ENCODE results near the gene CILP. TPM values are rescaled to one million over a fixed set of nuclear protein-coding genes. Genes with fewer than 3 reads are reported as not detected.

Gene CILP
- total and polyA plus RNA-seq, 8 donors, result 0.76 to 28.7 (median 4.5) TPM

DNA sequence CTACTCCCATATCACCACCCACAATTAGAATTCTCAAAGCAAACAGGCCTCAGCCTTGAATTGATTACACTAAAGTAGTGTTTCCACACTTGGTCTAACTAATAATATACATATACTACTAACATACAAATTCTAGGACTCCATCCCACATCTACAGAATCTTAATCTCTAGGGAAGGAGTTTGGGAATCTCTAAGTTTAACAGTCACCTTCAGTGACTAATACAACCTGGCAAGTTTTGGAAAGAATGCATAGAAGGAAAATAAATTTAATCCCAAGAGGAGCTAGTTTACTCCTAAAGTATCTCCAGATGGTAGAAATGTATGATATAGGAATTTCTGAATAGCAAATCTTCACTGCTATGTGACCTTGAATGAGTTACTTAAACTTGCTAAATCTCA is 35.2 kb downstream of the CILP start:
- intact Hi-C loops (cut with DNase I; ENCODE audit: low total_unique reads), result no loop called here
- Histone ChIP-seq H3K27me3 (no peaks in the 10 kb centered on the region), H3K27ac (no peak overlapping the region), H3K36me3 (peaks cover 41 to 98% (median 95%) of the 10 kb centered on the region in 4 donors), H3K4me1 (peaks cover 0 to 41% (median 17%) of the 10 kb centered on the region in 4 donors), H3K4me3 (no peak overlapping the region), H3K9me3 (no peaks in the 10 kb centered on the region)
- TF ChIP-seq POLR2AphosphoS5 (IDR thresholded peaks at IDR 0.05) (no peak), EP300 (IDR thresholded peaks at IDR 0.05) (no peak), POLR2A (IDR thresholded peaks at IDR 0.05) (no peak)
- TF ChIP-seq, protein P1, sequence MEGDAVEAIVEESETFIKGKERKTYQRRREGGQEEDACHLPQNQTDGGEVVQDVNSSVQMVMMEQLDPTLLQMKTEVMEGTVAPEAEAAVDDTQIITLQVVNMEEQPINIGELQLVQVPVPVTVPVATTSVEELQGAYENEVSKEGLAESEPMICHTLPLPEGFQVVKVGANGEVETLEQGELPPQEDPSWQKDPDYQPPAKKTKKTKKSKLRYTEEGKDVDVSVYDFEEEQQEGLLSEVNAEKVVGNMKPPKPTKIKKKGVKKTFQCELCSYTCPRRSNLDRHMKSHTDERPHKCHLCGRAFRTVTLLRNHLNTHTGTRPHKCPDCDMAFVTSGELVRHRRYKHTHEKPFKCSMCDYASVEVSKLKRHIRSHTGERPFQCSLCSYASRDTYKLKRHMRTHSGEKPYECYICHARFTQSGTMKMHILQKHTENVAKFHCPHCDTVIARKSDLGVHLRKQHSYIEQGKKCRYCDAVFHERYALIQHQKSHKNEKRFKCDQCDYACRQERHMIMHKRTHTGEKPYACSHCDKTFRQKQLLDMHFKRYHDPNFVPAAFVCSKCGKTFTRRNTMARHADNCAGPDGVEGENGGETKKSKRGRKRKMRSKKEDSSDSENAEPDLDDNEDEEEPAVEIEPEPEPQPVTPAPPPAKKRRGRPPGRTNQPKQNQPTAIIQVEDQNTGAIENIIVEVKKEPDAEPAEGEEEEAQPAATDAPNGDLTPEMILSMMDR (IDR thresholded peaks at IDR 0.05), result no peak
- DNase-seq, result no peak

DNA sequence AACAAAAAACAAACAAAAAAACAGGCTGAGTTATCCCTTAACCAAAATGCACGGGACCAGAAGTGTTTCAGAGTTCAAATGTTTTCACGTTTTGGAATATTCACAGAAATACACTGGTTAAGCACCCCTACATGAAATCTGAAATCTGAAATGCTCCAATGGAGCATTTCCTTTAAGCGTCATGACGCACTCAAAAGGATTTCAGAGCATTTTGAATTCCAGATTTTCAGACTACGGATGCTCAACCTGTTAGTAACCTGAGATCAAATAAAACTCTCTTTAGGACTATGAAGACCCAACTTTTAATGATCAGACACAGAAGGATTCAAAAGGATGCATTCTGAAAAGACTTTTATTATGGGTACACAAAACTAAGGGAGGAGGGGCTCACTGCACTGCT is 35.8 kb downstream of the CILP start:
- Histone ChIP-seq H3K9me3 (no peaks in the 10 kb centered on the region), H3K27ac (no peak overlapping the region), H3K4me1 (peaks cover 0 to 35% (median 14%) of the 10 kb centered on the region in 4 donors), H3K4me3 (no peak overlapping the region), H3K27me3 (no peaks in the 10 kb centered on the region), H3K36me3 (peaks cover 46 to 98% (median 96%) of the 10 kb centered on the region in 4 donors)
- TF ChIP-seq EP300 (IDR thresholded peaks at IDR 0.05) (no peak), POLR2A (IDR thresholded peaks at IDR 0.05) (no peak), POLR2AphosphoS5 (IDR thresholded peaks at IDR 0.05) (no peak)
- TF ChIP-seq, protein P1 (IDR thresholded peaks at IDR 0.05), result no peak
- no peak for DNase-seq
- intact Hi-C loops (cut with DNase I; ENCODE audit: low total_unique reads), result no loop called here
- WGBS, 5 donors, result 86 to 95% (median 89%) methylated on average over 5 of the region's 5 CpGs

DNA sequence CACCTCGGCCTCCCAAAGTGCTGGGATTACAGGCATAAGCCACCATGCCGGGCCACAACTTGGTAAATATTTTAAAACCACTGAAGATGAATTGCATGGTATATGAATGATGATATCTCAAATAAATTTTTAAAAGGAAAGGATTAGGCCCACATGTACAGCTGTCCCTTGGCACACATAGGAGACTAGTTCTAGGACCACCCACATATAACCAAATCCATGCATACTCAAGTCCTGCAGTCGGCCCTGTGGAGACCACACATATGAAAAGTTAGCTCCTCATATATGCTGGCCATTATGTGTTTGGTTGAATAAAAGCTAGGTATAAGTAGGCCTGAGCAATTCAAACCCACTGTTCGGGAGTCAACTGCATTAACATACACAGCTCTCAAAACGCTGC is 36.8 kb downstream of the CILP start:
- no peaks in the 10 kb centered on the region for H3K27me3 ChIP-seq
- H3K9me3 ChIP-seq, result no peaks in the 10 kb centered on the region
- no peak overlapping the region for H3K27ac ChIP-seq
- TF ChIP-seq POLR2A (IDR thresholded peaks at IDR 0.05) (no peak), POLR2AphosphoS5 (IDR thresholded peaks at IDR 0.05) (no peak), EP300 (IDR thresholded peaks at IDR 0.05) (no peak)
- TF ChIP-seq, protein P1 (IDR thresholded peaks at IDR 0.05), result no peak
- H3K4me1 ChIP-seq, result peaks cover 0 to 26% (median 10%) of the 10 kb centered on the region in 4 donors
- H3K4me3 ChIP-seq, result no peak overlapping the region
- DNase-seq, result no peak
- intact Hi-C loops (cut with DNase I; ENCODE audit: low total_unique reads), result no loop called here
- peaks cover 54 to 99% (median 97%) of the 10 kb centered on the region in 4 donors for H3K36me3 ChIP-seq
- 88 to 94% (median 91%) methylated on average over 5 of the region's 5 CpGs for WGBS, 5 donors

DNA sequence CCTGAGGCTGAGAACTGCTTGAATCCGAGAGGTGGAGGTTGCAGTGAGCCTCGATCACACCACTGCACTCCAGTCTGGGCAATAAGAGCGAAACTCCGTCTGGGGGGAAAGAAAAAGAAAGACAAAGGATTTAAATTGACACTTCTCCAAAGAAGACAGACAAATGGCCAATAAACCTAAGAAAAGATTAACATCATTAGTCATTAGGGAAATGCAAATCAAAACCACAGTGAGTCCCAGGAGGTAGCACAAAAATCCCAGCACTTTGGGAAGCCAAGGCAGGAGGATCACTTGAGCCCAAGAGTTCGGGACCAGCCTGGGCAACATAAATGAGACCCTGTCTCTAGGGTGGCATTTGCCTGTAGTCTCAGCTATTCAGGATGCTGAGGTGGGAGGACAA is 38.7 kb downstream of the CILP start:
- H3K27me3 ChIP-seq, result no peaks in the 10 kb centered on the region
- no peak for TF ChIP-seq POLR2A (IDR thresholded peaks at IDR 0.05)
- no peak for TF ChIP-seq EP300 (IDR thresholded peaks at IDR 0.05)
- TF ChIP-seq, protein P1 (IDR thresholded peaks at IDR 0.05), result no peak
- TF ChIP-seq POLR2AphosphoS5 (IDR thresholded peaks at IDR 0.05), result no peak
- no peak for DNase-seq
- no peaks in the 10 kb centered on the region for H3K9me3 ChIP-seq
- no peak overlapping the region for H3K27ac ChIP-seq
- H3K4me3 ChIP-seq, result no peak overlapping the region
- peaks cover 47 to 93% (median 90%) of the 10 kb centered on the region in 4 donors for H3K36me3 ChIP-seq
- intact Hi-C loops (cut with DNase I; ENCODE audit: low total_unique reads), result no loop called here
- peaks cover 0 to 10% (median 3%) of the 10 kb centered on the region in 4 donors for H3K4me1 ChIP-seq
- 87 to 98% (median 96%) methylated on average over 5 of the region's 5 CpGs for WGBS, 5 donors

All from stomach (tissue), 9 donors.